DMS 273 (cell line): ENCODE results near the gene TNPO1.
"Not testable (repeated sequence)": the region's sequence is repeated elsewhere in the genome, so short reads cannot be mapped to it uniquely, and the experiment has no call there.

Experiments
- DNase-seq: peaks from one replicate; lab custom pipeline; 2025; ENCODE audit not compliant: unreplicated experiment; lab: John Stamatoyannopoulos, UW

Gene TNPO1

GRCh38 chr5:72816284-72817075 is at the start of gene TNPO1:
TSS of gene TNPO1 (plus strand) at chr5:72816661. CDS start at chr5:72816738, 77 bp downstream.
- peak; percentile 97 for DNase-seq

DNA sequence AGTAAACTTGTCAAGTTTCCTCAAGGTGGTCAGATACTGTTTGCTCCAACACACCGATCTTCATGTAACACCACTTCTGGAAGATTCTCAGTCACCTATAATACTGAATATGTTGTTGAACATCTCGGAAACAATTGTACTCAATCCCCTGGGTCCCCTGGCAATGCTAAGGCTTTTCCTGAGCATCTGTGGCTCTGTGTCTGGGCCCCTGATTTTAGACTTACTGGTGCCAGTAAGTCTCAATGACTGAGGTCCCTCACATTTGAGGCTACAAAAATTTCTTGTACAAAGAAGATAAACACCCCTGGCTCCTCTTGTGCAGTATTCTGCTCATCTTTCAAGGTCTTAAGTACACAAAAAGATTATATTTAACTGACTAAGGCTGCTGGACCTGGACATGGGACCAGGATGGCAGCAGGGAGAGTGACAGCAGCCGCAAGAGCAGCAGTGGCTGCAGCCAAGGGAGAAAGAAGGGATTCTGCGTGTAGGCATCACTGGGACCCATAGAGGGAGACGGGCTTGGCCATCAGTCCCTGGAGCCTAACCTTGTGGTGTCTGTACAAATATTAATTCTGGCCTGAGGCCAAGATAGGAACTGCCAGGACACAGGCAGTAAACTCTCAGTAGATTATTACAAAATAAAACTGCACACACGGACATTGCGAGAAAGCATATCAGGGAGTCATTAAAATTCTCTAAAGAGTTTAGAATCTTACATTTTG is 49.0 kb upstream of the TNPO1 start:
- DNase-seq, result peak; percentile 51

DNA sequence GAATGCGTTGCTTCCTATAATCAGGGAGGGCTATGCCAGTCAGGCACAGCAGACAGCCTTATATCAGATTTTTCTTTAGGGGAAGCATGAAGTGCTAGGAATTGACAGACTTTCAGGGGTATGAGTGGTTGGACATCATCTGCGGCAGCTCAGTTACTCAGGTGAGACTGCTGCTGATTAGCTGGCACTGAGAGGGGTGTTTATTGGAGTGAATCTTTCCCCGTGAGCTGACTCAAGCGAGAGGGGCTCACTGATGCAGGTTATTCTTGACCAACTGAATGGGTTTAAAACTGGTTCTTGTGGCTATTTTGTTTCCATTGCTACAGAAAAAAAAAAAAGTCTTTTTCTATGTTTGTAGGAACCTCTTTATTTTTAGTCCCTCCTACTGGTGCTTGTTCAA is 46.2 kb upstream of the TNPO1 start:
- no peak for DNase-seq

DNA sequence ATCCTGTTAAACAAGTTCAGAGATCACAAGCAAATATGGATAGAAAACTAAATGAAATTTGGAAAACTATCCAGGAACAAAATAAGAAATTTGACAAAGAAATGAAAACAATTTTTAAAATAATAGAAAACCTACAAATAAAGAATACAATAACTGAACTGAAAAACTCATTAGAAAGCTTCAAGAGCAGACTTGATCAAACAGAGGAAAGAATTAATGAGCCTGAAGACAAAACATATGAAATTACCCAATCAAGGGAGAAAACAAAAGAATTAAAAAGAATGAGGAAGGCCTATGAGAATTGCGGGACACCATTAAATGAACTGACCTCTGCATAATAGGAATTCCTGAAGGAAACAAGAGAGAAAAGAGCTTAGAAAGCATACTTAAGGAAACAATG is 39.8 kb upstream of the TNPO1 start:
- DNase-seq, result no peak

GRCh38 chr5:72779520-72779919 is 36.9 kb upstream of the TNPO1 start:
- no peak for DNase-seq

- no peak for DNase-seq
These were observed 33.1 kb upstream of the TNPO1 start for GRCh38 chr5:72783354-72783753.

DNA sequence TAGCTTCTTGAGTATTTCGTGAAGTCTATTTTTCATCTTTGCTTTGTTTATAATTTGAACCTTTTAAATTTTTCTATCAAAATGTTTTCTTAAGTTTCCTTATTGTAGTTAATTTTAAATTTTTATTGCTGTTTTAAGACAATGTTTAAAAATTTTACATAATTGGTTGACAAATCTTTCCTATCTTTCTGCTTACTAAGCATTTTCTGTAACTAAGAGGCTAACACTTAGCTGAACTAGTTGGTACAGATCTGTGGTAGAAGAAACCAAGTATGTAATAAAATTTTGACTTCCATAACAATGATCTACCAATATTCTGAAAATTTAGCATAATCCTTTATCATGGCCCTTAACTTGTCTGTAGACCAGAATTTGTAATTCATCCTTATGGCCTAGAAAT is 32.3 kb upstream of the TNPO1 start:
- no peak for DNase-seq

DNA sequence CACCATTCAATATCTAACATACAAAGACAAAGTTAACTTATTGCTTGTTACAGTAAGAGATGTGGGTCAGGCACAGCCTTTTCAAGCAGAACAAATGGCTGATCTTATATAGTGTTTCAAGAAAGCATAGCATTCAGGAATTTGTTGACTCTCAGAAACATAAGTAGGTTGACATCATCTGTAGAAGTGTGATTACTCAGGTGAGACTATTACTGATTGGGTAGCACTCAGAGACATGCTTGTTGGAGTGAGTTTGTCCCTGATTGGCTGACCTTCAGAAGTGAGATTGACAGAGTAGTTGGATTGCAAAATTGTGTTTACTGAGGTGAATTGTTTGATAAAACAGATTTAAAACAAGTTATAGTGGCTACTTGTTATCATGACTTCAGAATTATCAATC is 30.7 kb upstream of the TNPO1 start:
- no peak for DNase-seq

- no peak for DNase-seq
These were observed 29.8 kb upstream of the TNPO1 start for GRCh38 chr5:72786676-72787075.

- no peak for DNase-seq
These were observed 27.5 kb upstream of the TNPO1 start for GRCh38 chr5:72788866-72789505.

- no peak for DNase-seq
These were observed 26.3 kb upstream of the TNPO1 start for GRCh38 chr5:72790186-72790585.

DNA sequence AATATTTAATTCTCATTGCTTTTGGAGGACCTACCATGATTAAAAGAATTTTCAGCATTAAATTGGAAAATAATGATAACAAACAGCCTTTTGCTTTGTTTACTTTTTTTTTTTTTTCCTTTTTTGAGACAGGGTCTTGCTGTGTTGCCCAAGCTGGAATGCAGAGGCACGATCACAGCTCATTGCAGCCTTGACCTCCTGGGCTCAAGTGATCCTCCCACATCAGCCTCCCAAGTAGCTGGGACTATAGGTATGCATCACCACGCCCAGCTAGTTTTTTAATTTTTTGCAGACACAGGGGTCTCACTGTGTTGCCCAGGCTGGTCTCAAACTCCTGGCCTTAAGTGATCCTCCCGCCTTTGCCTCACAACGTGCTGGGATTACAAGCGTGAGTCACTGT is 23.8 kb upstream of the TNPO1 start:
- not testable (repeated sequence) for DNase-seq

DNA sequence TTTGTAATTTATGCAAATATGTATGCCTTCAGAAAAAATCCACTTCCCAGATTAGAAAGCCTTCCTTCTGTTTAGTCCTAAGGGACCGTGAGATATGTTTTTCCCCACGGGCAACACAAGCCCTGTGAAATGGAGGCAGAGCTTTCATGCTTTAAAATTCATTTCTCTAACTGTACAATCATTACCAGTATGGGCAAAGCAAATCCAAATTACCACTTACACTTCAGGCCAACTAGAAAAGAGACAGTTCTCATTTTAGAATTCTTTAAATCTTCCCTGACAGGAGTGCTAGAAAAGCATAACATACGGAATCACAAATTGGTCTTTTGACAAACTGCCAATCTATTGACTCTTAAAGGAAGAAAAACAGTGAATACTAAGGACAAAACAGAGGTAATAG is 20.5 kb upstream of the TNPO1 start:
- no peak for DNase-seq

GRCh38 chr5:72799721-72800120 is 16.7 kb upstream of the TNPO1 start:
- no peak for DNase-seq

GRCh38 chr5:72808637-72809036 is 7.8 kb upstream of the TNPO1 start:
- not testable (repeated sequence) for DNase-seq

GRCh38 chr5:72811849-72812248 is 4.6 kb upstream of the TNPO1 start:
- no peak for DNase-seq

DNA sequence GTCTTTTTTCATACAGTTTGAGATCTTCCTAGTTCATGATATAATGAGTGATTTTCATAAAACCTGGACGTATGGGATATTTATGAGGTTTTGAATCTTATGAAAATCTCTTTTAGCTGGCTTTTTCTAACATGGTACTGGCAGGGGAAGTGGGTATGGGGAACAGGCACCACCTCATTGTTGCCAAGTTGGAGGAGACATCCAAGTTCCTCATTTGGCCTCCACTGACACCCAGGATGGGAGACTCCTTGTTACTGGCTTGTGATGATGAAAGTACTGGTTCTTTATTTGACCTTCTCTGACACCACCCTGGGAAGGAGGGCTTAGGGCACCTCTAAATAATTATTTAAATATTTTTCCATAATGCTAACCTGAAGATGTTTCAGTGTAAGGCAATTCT is 4.0 kb upstream of the TNPO1 start:
- no peak for DNase-seq

GRCh38 chr5:72814104-72814503 is 2.4 kb upstream of the TNPO1 start:
- DNase-seq, result no peak

DNA sequence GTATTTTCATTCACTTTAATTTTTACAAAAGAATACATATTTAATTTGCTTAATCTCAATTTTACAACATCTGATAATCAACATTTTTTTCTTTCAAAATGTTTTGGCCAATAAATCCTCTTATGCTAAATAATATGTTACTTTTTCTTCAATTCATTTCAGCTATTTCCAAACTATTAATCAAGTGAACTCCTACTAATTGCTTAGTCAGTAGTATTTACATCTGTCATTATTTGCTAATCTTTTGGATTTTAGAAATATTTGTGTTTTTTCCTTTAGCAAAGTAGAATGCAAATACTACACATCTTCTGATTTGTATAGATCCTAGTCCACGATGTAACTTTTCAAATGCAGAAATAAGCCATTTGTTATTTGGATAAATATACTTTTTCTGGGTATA is 1.6 kb upstream of the TNPO1 start:
- DNase-seq, result peak; percentile 12

- peak; percentile 64 for DNase-seq
These were observed 729 bp upstream of the TNPO1 start for GRCh38 chr5:72815580-72816283.

DNA sequence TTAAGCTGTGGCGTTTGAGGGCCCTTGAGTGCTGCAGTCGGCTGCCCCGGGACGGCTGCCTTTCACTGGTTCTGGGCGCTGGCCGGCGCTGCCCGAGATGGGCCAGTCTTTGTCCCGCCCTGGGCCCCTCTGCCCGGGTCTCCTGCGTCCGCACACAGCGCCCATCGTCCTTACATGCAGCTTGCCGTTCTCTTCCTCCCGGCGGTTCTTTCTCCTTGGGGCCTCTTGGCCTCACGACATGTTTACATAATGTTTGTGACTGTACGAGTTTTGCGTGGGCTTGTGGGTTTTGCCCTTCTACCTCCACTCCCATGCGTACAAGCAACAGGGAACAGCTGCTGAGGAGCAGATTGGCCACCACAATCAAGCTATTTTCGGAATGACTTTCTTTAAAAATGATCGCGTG is 618 bp downstream of the TNPO1 start:
- peak; percentile 81 for DNase-seq
